OCI-LY7 (cell line): ENCODE results near the gene PIAS4. TPM values are rescaled to one million over a fixed set of nuclear protein-coding genes. Genes with fewer than 3 reads are reported as not detected.
"Not testable (repeated sequence)": the region's sequence is repeated elsewhere in the genome, so short reads cannot be mapped to it uniquely, and the experiment has no call there.

ENCODE experiments used
- BruUV-seq: library from RNA; stranded (reverse); fragments of 400-500 nt; replicated peaks from 2 replicates; lab custom pipeline; 2021; lab: Mats Ljungman, UMichigan
- CTCF ChIA-PET: fragments of 300-600 bp; sonication (Branson Sonifier 250); formaldehyde crosslinking; loops from one replicate; lab custom pipeline; 2022; ENCODE audit warnings: antibody characterized with exemption; ENCODE audit not compliant: unreplicated experiment; lab: Charles Lee
- POLR2A ChIA-PET: fragments of 300-600 bp; sonication (Branson Sonifier 250); formaldehyde crosslinking; loops from one replicate; lab custom pipeline; 2022; ENCODE audit warnings: antibody characterized with exemption; lab: Charles Lee
- DNase-seq: peaks from one replicate; pipeline ENCODE4 v3.0.0-alpha.2; 2015; ENCODE audit warnings: low spot score
- H2AFZ ChIP-seq: fragments of 200-600 bp; sonication (generic), shearing (Covaris generic); 2 replicates; pipeline ENCODE4 v1.6.1; 2014; ENCODE audit warnings: mild to moderate bottlenecking, antibody characterized with exemption, low read length, moderate library complexity
- H3K27ac ChIP-seq: fragments of 200-600 bp; sonication (generic); 2 replicates; pipeline ENCODE4 v1.5.1; 2014; ENCODE audit warnings: mixed run types, low read depth, mild to moderate bottlenecking, moderate library complexity, low read length, inconsistent platforms; ENCODE audit not compliant: poor library complexity, severe bottlenecking
- H3K36me3 ChIP-seq: fragments of 200-600 bp; sonication (generic); 2 replicates; pipeline ENCODE4 v1.6.1; 2014; ENCODE audit warnings: mild to moderate bottlenecking, antibody characterized with exemption, low read length, moderate library complexity, mixed read lengths; ENCODE audit not compliant: insufficient read depth
- H3K4me1 ChIP-seq: fragments of 200-600 bp; sonication (generic); 2 replicates; pipeline ENCODE4 v1.5.1; 2014; ENCODE audit warnings: mild to moderate bottlenecking, low read length; ENCODE audit not compliant: insufficient read depth, poor library complexity, severe bottlenecking
- H3K4me2 ChIP-seq: fragments of 200-600 bp; sonication (generic); 2 replicates; pipeline ENCODE4 v1.6.1; 2014; ENCODE audit warnings: mild to moderate bottlenecking, low read length
- H3K4me3 ChIP-seq: fragments of 200-600 bp; sonication (generic); 2 replicates; pipeline ENCODE4 v1.5.1; 2014; ENCODE audit warnings: mild to moderate bottlenecking, low read depth, low read length; ENCODE audit not compliant: poor library complexity, severe bottlenecking
- H3K79me2 ChIP-seq: fragments of 200-600 bp; sonication (generic); 2 replicates; pipeline ENCODE4 v1.6.1; 2016; ENCODE audit warnings: low read depth, mild to moderate bottlenecking, low read length, moderate library complexity, mixed read lengths; ENCODE audit not compliant: insufficient read depth
- H3K9me2 ChIP-seq: fragments of 200-600 bp; sonication (generic); 2 replicates; pipeline ENCODE4 v1.6.1; 2016; ENCODE audit warnings: mild to moderate bottlenecking, low read length, mixed read lengths; ENCODE audit not compliant: insufficient read depth
- H3K9me3 ChIP-seq: fragments of 200-600 bp; sonication (generic); 2 replicates; pipeline ENCODE4 v1.6.1; 2014; ENCODE audit warnings: mild to moderate bottlenecking, mixed run types, low read length, mixed read lengths
- H4K20me1 ChIP-seq: fragments of 200-600 bp; sonication (generic); 2 replicates; pipeline ENCODE4 v1.6.1; 2014; ENCODE audit warnings: mild to moderate bottlenecking, antibody characterized with exemption, low read length, moderate library complexity, mixed read lengths; ENCODE audit not compliant: insufficient read depth
- EZH2phosphoT487 ChIP-seq: fragments of 200-600 bp; sonication (generic); IDR thresholded peaks from 2 replicates; pipeline ENCODE4 v1.6.1; 2018; ENCODE audit warnings: low read depth, borderline replicate concordance, mild to moderate bottlenecking, mixed run types, antibody characterized with exemption, low read length, moderate library complexity, mixed read lengths
- intact Hi-C: fragments of 100-400 bp; cut with micrococcal nuclease; formaldehyde crosslinking; loops from one replicate; pipeline ENCODE4 v1.10.0; 2022; ENCODE audit not compliant: unreplicated experiment
- total RNA-seq, 2 experiments: library from RNA; depleted of rRNA in 1 of 2; stranded (reverse); fragments of >200 nt in 1 of 2; shearing (Covaris generic) in 1 of 2; gene quantifications; 2 replicates each; pipeline ENCODE4 v1.2.3, GENCODE V29; 2014 to 2022
- TF ChIP-seq, protein P1 (sequence below): fragments of 200-600 bp; sonication (generic); conservative IDR thresholded peaks from 2 replicates; pipeline ENCODE4 v1.5.1; 2014; ENCODE audit warnings: mild to moderate bottlenecking, antibody characterized with exemption, low read length, moderate library complexity, mixed read lengths

The PIAS4 gene
- total RNA-seq, 2 experiments from 2014 or later: 25.3 to 35.0 TPM

DNA sequence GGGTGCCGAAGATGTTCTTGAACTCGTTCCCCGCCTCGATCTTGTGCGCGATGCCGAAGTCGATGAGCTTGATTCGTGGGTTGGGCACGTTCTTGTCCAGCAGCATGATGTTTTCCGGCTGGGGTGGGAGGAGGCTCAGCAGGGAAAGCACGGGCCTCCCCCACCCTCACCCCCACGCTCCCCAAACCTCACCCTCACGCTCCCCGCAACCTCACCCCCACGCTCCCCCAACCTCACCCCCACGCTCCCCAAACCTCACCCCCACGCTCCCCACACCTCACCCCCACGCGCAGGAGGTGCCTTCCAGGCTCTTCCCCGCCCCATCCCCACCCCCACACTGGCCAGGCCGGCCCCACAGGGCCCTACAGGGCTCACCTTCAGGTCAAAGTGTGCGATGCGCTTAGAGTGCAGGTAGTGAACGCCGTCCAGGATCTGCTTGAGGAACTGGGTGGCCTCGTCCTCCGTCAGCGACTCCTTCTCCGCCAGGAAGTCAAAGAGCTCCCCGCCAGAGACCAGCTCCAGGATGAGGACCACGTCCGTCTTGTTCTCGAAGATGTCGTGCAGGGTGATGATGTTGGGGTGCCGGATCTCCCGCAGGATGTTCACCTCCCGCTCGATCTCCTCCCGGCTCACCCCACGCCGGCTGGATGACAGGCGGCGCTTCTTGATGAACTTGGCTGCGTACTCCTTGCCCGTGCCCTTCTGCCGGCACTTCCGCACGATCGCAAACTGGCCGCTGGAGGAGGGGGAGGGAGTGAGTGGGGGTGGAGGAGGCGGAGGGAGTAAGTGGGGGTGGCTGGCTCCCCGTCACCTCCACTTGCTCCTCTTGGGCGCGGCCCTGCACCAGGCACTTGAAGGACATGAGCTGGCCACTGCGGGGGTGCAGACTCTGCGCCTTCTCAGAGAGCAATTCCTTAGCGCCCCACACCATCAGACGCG, 43.0 kb upstream of the PIAS4 start:
- H3K4me2 ChIP-seq: no peak overlapping the region
- H3K27ac ChIP-seq: no peak overlapping the region
- H3K79me2 ChIP-seq: peaks cover 6% of the 10 kb centered on the region; the same call in 1 of the 2 replicates
- no peaks in the 10 kb centered on the region for H3K9me2 ChIP-seq
- H3K9me3 ChIP-seq: no peaks in the 10 kb centered on the region
- H3K4me1 ChIP-seq: peaks cover under 1% of the 10 kb centered on the region
- H4K20me1 ChIP-seq: no peaks in the 10 kb centered on the region
- no peak for TF ChIP-seq EZH2phosphoT487
- TF ChIP-seq, protein P1, sequence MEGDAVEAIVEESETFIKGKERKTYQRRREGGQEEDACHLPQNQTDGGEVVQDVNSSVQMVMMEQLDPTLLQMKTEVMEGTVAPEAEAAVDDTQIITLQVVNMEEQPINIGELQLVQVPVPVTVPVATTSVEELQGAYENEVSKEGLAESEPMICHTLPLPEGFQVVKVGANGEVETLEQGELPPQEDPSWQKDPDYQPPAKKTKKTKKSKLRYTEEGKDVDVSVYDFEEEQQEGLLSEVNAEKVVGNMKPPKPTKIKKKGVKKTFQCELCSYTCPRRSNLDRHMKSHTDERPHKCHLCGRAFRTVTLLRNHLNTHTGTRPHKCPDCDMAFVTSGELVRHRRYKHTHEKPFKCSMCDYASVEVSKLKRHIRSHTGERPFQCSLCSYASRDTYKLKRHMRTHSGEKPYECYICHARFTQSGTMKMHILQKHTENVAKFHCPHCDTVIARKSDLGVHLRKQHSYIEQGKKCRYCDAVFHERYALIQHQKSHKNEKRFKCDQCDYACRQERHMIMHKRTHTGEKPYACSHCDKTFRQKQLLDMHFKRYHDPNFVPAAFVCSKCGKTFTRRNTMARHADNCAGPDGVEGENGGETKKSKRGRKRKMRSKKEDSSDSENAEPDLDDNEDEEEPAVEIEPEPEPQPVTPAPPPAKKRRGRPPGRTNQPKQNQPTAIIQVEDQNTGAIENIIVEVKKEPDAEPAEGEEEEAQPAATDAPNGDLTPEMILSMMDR: no peak
- H3K36me3 ChIP-seq: peaks cover 67% of the 10 kb centered on the region
- intact Hi-C loops: no loop called here
- ChIA-PET CTCF (no interaction called here), POLR2A (no interaction called here)
- no TSS peak for BruUV-seq
- no peak overlapping the region for H2AFZ ChIP-seq
- H3K4me3 ChIP-seq: no peak overlapping the region
- DNase-seq: no peak

GRCh38 chr19:3966051-3967017, 41.2 kb upstream of the PIAS4 start:
- ChIA-PET POLR2A (no interaction called here), CTCF (no interaction called here)
- Histone ChIP-seq H3K27ac (no peak overlapping the region), H4K20me1 (no peaks in the 10 kb centered on the region; the same call in 1 of the 2 replicates), H3K4me1 (peaks cover 11% of the 10 kb centered on the region), H2AFZ (no peak overlapping the region), H3K79me2 (peaks cover 18% of the 10 kb centered on the region; the same call in 1 of the 2 replicates), H3K9me3 (no peaks in the 10 kb centered on the region), H3K4me3 (no peak overlapping the region), H3K4me2 (no peak overlapping the region), H3K9me2 (no peaks in the 10 kb centered on the region), H3K36me3 (peaks cover 58% of the 10 kb centered on the region)
- no peak for DNase-seq
- BruUV-seq: no TSS peak
- intact Hi-C loops: no loop called here
- TF ChIP-seq EZH2phosphoT487: no peak
- TF ChIP-seq, protein P1: no peak

- H3K4me2 ChIP-seq, H3K4me3 ChIP-seq, H3K27ac ChIP-seq, CTCF ChIA-PET, H3K9me3 ChIP-seq, H3K9me2 ChIP-seq, BruUV-seq, H2AFZ ChIP-seq, intact Hi-C loops, DNase-seq, H4K20me1 ChIP-seq: not testable (repeated sequence)
- Histone ChIP-seq H3K4me1 (peaks cover 21% of the 10 kb centered on the region), H3K79me2 (peaks cover 18% of the 10 kb centered on the region; the same call in 1 of the 2 replicates), H3K36me3 (peaks cover 57% of the 10 kb centered on the region)
- POLR2A ChIA-PET: interaction anchor here (1.9 kb wide), 1 partner anchor 16 kb away, joined by 7 read pairs; no protein-coding TSS in a partner anchor
Measured at GRCh38 chr19:3967983-3968382, 39.6 kb upstream of the PIAS4 start.
